Spleen (tissue), 11 donors: ENCODE results near the gene SMARCAD1. TPM values are rescaled to one million over a fixed set of nuclear protein-coding genes. Genes with fewer than 3 reads are reported as not detected.

Source experiments
- DNase-seq: peaks from one replicate; pipeline ENCODE4 v3.0.0-alpha.2; 2020
- H3K27ac ChIP-seq, 8 donors: fragments of 200-600 bp; sonication (generic) in 7 of 8; 1 replicate in 4 of 8; 2 replicates in 4 of 8; pipeline versions ENCODE4 v1.5.0 to v1.8.0; 2016 to 2021; ENCODE audit warnings: inconsistent platforms in 4 of 8, mild to moderate bottlenecking in 4 of 8, moderate library complexity in 1 of 8
- H3K27me3 ChIP-seq, 7 donors: fragments of 200-600 bp; sonication (generic) in 6 of 7; replicated peaks in 1 of 7; 1 replicate in 4 of 7; 2 replicates in 3 of 7; pipeline versions ENCODE4 v1.5.0 to v1.8.0; 2016 to 2021; ENCODE audit warnings: inconsistent platforms in 3 of 7, mild to moderate bottlenecking in 1 of 7
- H3K36me3 ChIP-seq, 6 donors: fragments of 200-600 bp; sonication (generic) in 5 of 6; 1 replicate in 4 of 6; 2 replicates in 2 of 6; pipeline versions ENCODE4 v1.5.0 to v1.8.0; 2016 to 2021; ENCODE audit warnings: inconsistent platforms in 2 of 6
- H3K4me1 ChIP-seq, 6 donors: fragments of 200-600 bp; sonication (generic) in 5 of 6; 1 replicate in 3 of 6; 2 replicates in 3 of 6; pipeline versions ENCODE4 v1.5.0 to v1.8.0; 2016 to 2021; ENCODE audit warnings: inconsistent platforms in 3 of 6
- H3K4me3 ChIP-seq, 8 donors: fragments of 200-600 bp; sonication (generic) in 7 of 8; 1 replicate in 4 of 8; 2 replicates in 4 of 8; pipeline versions ENCODE4 v1.5.0 to v1.8.0; 2016 to 2021; ENCODE audit warnings: inconsistent platforms in 4 of 8, mild to moderate bottlenecking in 4 of 8, moderate library complexity in 2 of 8
- H3K9me3 ChIP-seq, 8 donors: fragments of 200-600 bp; sonication (generic) in 7 of 8; 1 replicate in 4 of 8; 2 replicates in 4 of 8; pipeline versions ENCODE4 v1.5.0 to v1.8.0; 2016 to 2021; ENCODE audit warnings: inconsistent platforms in 4 of 8
- POLR2A ChIP-seq, 3 donors: fragments of 450-650 bp; IDR thresholded peaks; one replicate each; pipeline ENCODE4 v1.5.1; 2017; ENCODE audit warnings: antibody characterized with exemption in 3 of 3, mild to moderate bottlenecking in 1 of 3
- POLR2AphosphoS5 ChIP-seq, 3 donors: sonication (generic); formaldehyde crosslinking; IDR thresholded peaks; one replicate each; pipeline ENCODE4 v1.5.1; 2017; ENCODE audit warnings: antibody characterized with exemption in 3 of 3
- WGBS, 5 donors: extraction: QIAGEN DNeasy Blood & Tissue Kit in 3 of 5; methylation state at CpG; one replicate each; pipeline versions ENCODE4 v1.1.5 to v1.1.7; 2013 to 2018; 5-methylcytosine and 5-hydroxymethylcytosine counted together
- intact Hi-C: fragments of 100-400 bp; cut with DNase I; formaldehyde crosslinking; loops from one replicate; pipeline ENCODE4 v1.15.0; 2023; ENCODE audit warnings: low total_unique reads
- polyA plus RNA-seq, 3 donors: library from polyadenylated mRNA; stranded (reverse); fragments of 200-250 nt; gene quantifications; one replicate each; pipeline ENCODE4 v1.2.1, GENCODE V29; 2013
- total RNA-seq, 7 donors: library from RNA; depleted of rRNA in 3 of 7; stranded (reverse); fragments of >200 nt in 3 of 7; fragmentation: NEBNext Ultra II Directional in 4 of 7; extraction: Animal tissue kit (Norgen Biotek cat#: 25700) in 4 of 7; gene quantifications; one replicate each; pipeline versions ENCODE4 v1.1.0 to v1.2.1, GENCODE V29; 2016 to 2021
- TF ChIP-seq, protein P1 (sequence below), 11 experiments: fragments of 200-600 bp in 7 of 11; fragments of 450-650 bp in 4 of 11; sonication (generic) in 4 of 11; IDR thresholded peaks in 8 of 11; conservative IDR thresholded peaks in 3 of 11; 1 replicate in 7 of 11; 2 replicates in 4 of 11; pipeline versions ENCODE4 v1.4.0 to v1.8.0; 2016 to 2021; ENCODE audit warnings: antibody characterized with exemption in 11 of 11, inconsistent platforms in 4 of 11, mild to moderate bottlenecking in 1 of 11
- donor health status: healthy with polysubstance abuse.
- donor health status: DM: no; HTN: no; CAD: no; lungs with moderate emphysema.
- donor health status: DM: no; HTN: no; CAD: no.
- donor health status: Bipolar disorder and iron deficiency.
- donor health status: healthy.
- donor health status: DM: no; HTN: no; CAD: no.
- donor health status: DM: yes; HTN: yes; CAD: no.

Gene SMARCAD1
- total and polyA plus RNA-seq, 10 donors = 8.5 to 34.9 (median 25.5) TPM

GRCh38 chr4:94165256-94165655, 42.4 kb upstream of the SMARCAD1 start:
- Histone ChIP-seq H3K4me1 (no peaks in the 10 kb centered on the region), H3K9me3 (peaks cover 0 to 11% (median 4%) of the 10 kb centered on the region in 8 donors), H3K27me3 (no peaks in the 10 kb centered on the region), H3K27ac (no peak overlapping the region), H3K4me3 (no peak overlapping the region), H3K36me3 (no peaks in the 10 kb centered on the region)
- intact Hi-C loops = no loop called here
- no peak for TF ChIP-seq POLR2A (IDR thresholded peaks at IDR 0.05)
- TF ChIP-seq, protein P1, sequence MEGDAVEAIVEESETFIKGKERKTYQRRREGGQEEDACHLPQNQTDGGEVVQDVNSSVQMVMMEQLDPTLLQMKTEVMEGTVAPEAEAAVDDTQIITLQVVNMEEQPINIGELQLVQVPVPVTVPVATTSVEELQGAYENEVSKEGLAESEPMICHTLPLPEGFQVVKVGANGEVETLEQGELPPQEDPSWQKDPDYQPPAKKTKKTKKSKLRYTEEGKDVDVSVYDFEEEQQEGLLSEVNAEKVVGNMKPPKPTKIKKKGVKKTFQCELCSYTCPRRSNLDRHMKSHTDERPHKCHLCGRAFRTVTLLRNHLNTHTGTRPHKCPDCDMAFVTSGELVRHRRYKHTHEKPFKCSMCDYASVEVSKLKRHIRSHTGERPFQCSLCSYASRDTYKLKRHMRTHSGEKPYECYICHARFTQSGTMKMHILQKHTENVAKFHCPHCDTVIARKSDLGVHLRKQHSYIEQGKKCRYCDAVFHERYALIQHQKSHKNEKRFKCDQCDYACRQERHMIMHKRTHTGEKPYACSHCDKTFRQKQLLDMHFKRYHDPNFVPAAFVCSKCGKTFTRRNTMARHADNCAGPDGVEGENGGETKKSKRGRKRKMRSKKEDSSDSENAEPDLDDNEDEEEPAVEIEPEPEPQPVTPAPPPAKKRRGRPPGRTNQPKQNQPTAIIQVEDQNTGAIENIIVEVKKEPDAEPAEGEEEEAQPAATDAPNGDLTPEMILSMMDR (IDR thresholded peaks at IDR 0.05 in 8 of 11, conservative IDR thresholded peaks at IDR 0.05 in 3 of 11) = no peak
- TF ChIP-seq POLR2AphosphoS5 (IDR thresholded peaks at IDR 0.05) = no peak
- 78 to 88% (median 87%) methylated on average over 3 of the region's 3 CpGs for WGBS, 5 donors
- no peak for DNase-seq

DNA sequence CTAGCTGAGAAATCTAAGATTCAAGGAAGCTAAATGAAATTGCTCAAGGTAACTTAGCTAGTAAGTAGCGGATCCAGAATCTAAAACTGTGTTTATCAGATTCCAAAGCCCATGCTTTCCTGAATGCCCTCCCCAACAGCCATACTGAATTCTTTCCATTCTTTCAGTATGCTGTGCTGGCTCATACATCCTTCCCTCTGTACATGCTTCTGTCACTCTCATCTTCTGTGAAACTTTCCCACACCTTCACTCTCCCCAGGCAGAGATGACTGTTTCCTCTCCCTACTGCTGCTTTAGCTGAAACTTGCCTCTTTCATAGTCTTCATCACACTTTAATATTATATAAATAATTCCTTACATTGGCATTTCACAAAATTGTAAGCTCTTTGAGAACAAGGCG, 39.3 kb upstream of the SMARCAD1 start:
- WGBS, 5 donors = 83 to 94% (median 85%) methylated on average over 2 of the region's 2 CpGs
- intact Hi-C loops = no loop called here
- DNase-seq = no peak

DNA sequence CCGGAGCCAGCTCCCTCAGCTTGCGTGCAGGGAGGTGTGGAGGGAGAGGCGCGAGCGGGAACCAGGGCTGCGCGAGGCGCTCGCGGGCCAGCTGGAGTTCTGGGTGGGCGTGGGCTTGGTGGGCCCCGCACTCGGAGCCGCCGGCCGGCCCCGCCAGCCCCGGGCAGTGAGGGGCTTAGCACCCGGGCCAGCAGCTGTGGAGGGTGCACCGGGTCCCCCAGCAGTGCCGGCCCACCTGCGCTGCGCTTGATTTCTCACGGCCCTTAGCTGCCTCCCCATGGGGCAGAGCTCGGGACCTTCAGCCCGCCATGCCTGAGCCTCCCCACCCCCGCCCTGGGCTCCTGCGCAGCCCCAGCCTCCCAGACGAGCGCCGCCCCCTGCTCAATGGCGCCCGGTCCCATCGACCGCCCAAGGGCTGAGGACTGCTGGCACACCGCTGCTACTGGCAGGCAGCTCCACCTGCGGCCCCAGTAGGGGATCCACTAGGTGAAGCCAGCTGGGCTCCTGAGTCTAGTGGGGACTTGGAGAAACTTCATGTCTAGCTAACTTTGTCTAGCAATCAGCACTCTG, 37.8 kb upstream of the SMARCAD1 start:
- 95 to 99% (median 97%) methylated on average over 18 to 37 of the region's 37 CpGs for WGBS, 5 donors
- DNase-seq = no peak
- H3K4me1 ChIP-seq = no peaks in the 10 kb centered on the region

More for the DNA sequence above, 39.3 kb upstream of the SMARCAD1 start:
- Histone ChIP-seq H3K4me3 (no peak overlapping the region), H3K9me3 (peaks cover 0 to 13% (median 5%) of the 10 kb centered on the region in 8 donors), H3K36me3 (no peaks in the 10 kb centered on the region), H3K27ac (no peak overlapping the region), H3K27me3 (peaks cover 0 to 4% (median 0%) of the 10 kb centered on the region in 7 donors), H3K4me1 (no peaks in the 10 kb centered on the region)
- TF ChIP-seq POLR2AphosphoS5 (IDR thresholded peaks at IDR 0.05) (no peak), POLR2A (IDR thresholded peaks at IDR 0.05) (no peak)
- TF ChIP-seq, protein P1 (IDR thresholded peaks at IDR 0.05 in 8 of 11, conservative IDR thresholded peaks at IDR 0.05 in 3 of 11) = no peak

DNA sequence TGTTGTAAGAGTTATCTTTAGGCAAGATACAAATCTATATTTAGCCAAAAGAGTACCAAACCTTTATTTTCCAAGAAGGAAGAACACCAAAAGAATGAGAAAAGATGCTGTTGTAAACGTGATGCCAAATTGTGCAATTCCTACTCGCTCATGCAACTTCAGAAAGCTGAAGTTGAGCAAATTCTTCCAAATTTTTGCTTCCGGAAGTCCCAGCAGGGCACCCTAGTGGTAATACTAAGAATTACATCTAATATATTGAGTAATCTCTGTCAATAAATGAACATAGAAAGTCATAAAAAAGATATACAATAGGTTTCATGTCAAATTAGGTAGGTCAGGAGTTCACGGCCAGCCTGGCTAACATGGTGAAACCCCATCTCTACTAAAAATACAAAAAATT, 36.0 kb upstream of the SMARCAD1 start:
- intact Hi-C loops = no loop called here
- peaks cover 0 to 13% (median 5%) of the 10 kb centered on the region in 8 donors for H3K9me3 ChIP-seq
- WGBS, 5 donors = 72 to 89% (median 80%) methylated on average over 4 of the region's 4 CpGs
- DNase-seq = no peak
- peaks cover 0 to 4% (median 0%) of the 10 kb centered on the region in 7 donors for H3K27me3 ChIP-seq
- no peak for TF ChIP-seq POLR2AphosphoS5 (IDR thresholded peaks at IDR 0.05)
- TF ChIP-seq, protein P1 (IDR thresholded peaks at IDR 0.05 in 8 of 11, conservative IDR thresholded peaks at IDR 0.05 in 3 of 11) = no peak
- TF ChIP-seq POLR2A (IDR thresholded peaks at IDR 0.05) = no peak
- no peaks in the 10 kb centered on the region for H3K4me1 ChIP-seq
- no peak overlapping the region for H3K4me3 ChIP-seq
- H3K36me3 ChIP-seq = no peaks in the 10 kb centered on the region
- no peak overlapping the region for H3K27ac ChIP-seq

More for the DNA sequence above, 37.8 kb upstream of the SMARCAD1 start:
- no peak overlapping the region for H3K27ac ChIP-seq
- no peaks in the 10 kb centered on the region for H3K36me3 ChIP-seq
- H3K27me3 ChIP-seq = peaks cover 0 to 4% (median 0%) of the 10 kb centered on the region in 7 donors
- intact Hi-C loops = no loop called here
- H3K9me3 ChIP-seq = peaks cover 0 to 13% (median 5%) of the 10 kb centered on the region in 8 donors
- no peak overlapping the region for H3K4me3 ChIP-seq
- TF ChIP-seq POLR2AphosphoS5 (IDR thresholded peaks at IDR 0.05) = no peak
- no peak for TF ChIP-seq POLR2A (IDR thresholded peaks at IDR 0.05)
- TF ChIP-seq, protein P1 (IDR thresholded peaks at IDR 0.05 in 8 of 11, conservative IDR thresholded peaks at IDR 0.05 in 3 of 11) = no peak
